ENCODE measurements around the gene HDHD3.
A peak's percentile ranks its signal among the peaks of the same experiment; 100 is the strongest.
"Not testable (repeated sequence)": the region's sequence is repeated elsewhere in the genome, so short reads cannot be mapped to it uniquely, and the experiment has no call there.

Gene HDHD3

DNA sequence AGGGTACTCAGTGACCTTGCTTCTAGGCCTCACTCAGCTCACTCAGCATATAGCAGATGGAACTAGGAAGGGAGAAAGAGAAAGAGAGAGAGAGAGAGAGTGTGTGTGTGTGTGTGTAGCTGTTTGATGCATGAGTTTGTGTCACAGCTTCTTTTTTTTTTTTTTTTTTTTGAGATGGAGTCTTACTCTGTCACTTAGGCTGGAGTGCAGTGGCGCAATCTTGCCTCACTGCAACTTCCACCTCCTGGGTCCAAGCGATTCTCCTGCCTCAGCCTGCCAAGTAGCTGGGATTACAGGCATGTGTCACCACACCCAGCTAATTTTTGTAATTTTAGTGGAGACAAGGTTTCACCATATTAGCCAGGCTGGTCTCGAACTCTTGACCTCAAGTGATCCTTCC is 11.1 kb downstream of the HDHD3 start:
- DNase-seq (ENCODE audit: low spot score) = not testable (repeated sequence)

DNA sequence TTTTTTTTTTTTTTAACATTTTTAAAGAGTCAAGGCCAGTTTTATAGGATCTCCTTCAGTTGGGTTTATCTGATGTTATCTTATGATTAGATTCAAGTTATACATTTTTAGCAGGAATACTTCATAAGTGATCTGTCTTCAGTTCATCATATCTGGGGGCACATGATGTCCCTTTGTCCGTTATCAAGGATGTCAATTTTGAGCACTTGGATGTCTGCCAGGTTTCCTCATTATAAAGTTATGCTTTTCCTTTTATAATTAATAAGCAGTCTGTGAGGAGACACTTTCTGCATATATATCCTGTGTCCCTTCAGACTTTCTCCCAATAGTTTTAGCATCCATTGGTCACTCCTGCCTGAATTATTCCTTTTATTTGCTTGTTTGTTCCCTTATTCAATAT is 11.8 kb downstream of the HDHD3 start:
- no peak for DNase-seq (ENCODE audit: low spot score)
- no peak for FAIRE-seq

More for the DNA sequence above, 11.1 kb downstream of the HDHD3 start:
- not testable (repeated sequence) for FAIRE-seq

DNA sequence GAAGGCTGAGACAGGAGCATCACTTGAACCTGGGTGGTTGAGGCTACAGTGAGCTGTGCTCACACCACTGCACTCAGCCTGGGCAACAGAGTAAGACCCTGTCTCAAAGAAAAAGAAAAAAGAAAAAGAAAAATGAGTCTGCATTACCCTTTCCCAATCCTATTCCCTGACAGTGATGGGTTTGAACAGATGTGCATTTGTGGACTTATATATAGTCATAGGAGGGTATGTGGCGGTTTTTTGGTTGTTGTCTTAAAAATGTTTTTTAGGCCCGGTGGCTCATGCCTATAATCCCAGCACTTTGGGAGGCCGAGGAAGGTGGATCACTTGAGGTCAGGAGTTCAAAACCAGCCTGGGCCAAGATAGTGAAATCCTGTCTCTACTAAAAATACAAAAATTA is 13.4 kb downstream of the HDHD3 start:
- no peak for DNase-seq (ENCODE audit: low spot score)
- no peak for FAIRE-seq

DNA sequence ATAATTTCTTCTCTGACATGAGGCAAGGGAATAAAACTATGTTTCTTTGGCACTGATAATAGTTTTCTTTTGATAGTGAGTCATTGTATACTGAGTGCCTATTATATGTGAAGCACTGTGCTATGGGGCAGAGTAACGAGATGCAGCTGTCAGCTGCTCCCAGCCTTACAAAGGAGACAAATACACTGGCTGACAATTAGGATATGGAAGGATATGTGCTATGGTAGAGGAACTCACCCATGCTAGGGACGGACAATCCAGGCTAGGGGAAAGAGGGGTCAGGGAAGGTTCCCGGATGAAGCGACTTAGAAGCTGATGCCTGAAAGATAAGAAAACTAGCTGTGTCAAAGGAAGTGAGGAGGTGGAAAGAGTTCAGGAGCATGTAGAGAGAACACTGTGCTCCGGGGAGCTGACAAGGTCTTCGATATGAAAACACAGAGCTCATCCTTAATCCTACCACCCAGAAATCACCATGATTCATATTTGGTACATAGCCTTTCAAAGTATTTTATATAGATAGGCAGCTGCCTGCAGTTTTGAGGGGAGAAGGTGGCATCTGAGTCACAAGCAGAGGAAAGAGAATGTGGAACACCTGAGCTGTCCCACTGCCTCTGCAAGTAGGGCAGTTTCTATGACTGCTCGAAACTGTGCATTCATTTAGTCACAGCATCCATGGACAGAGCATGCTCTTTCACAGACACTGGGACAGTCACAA is 15.3 kb downstream of the HDHD3 start:
- DNase-seq (ENCODE audit: low spot score) = no peak
- no peak for FAIRE-seq

DNA sequence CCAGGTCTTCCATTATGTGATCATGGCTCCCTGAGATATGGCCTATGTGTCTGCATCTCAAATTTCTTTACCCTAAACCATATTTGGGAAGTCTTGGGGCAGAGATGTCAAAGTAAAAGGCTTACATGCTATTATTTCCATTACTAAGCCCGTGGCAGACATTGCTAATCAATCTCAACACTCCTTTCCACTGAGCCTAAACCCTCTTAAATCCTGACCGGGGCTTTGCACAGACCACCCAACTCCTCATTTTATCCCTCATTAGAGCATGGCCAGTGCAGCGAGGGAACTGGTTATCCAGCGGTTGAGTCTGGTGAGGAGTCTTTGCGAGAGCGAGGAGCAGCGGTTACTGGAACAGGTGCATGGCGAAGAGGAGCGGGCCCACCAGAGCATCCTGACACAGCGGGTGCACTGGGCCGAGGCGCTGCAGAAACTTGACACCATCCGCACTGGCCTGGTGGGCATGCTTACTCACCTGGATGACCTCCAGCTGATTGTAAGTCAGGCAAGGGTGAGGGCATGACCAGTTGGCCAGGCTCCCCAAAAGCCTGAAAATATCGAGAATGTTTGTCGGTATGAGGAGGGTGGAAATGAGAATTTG is 16.4 kb downstream of the HDHD3 start:
- FAIRE-seq (no peak), DNase-seq (ENCODE audit: low spot score) (no peak)

DNA sequence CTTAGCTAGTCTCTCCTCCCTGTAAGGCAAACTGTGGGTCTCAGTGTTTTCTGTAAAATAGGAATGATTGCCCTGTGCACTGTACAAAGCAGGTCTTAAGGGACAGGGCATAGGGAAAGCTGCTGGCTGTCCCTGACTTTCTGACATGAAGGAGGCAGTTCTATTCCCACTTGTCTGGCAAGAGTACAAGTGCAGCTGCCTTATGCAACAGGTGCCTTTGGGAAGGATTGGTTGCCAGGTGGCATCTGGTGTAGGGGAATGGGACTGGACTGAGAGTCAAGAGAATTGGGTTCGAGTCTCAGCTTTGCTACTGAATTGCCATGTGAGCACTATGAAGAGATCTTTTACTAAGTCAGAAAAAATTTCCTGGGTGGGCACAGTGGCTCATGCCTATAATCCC is 17.4 kb downstream of the HDHD3 start:
- no peak for DNase-seq (ENCODE audit: low spot score)
- no peak for FAIRE-seq

DNA sequence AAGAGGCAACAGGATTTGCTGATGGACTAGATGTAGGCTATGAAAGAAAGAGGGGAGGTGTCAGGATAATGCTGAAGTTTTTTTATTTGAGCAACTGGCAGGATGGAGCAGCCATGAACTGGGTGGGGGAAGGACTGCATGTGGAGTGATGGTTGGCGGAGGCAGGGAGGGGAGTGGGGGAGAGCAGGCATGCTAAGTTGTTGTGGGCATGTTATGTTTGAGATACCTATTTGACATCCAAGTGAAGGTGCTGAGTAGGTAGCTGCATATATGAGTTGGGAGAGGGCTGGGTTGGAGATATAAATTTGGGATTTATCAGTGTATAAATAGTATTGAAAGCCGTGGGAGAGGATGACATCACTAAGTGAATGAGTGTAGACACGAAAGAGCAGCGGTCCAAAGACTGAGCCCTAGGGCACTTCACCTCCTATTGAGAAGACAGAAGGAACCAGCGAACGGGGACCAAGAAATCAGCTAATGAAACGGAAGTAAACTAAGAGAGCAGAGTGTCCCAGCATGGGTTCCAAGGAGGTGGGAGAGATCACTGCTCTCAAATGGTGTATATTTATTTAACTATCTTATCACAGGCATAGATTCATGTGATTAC is 20.0 kb downstream of the HDHD3 start:
- DNase-seq (ENCODE audit: low spot score) (no peak), FAIRE-seq (no peak)

DNA sequence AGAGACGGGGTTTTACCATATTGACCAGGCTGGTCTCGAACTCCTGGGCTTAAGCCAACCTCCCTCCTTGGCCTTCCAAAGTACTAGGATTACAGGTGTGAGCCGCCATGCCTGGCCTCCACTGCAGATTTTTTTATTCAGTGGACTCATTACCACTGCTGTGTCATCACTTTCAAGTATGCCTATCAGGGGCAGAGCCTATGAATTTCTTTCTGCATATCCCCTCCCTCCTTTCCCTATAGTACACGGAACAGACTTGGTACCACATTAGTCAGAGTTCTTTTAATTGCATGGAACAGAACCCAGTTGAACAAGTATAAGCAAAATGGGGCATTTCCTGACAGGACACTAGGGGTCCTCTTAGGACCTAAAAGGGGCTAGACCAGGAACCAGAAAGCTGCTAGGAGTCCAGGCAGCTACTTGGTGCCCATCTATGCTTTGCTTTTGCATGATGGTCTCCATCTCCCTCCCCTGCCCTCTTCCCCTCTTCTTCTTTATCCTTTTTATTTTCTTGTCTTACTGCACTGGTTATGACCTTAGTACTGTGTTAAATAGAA is 21.7 kb downstream of the HDHD3 start:
- FAIRE-seq (no peak), DNase-seq (ENCODE audit: low spot score) (no peak)

DNA sequence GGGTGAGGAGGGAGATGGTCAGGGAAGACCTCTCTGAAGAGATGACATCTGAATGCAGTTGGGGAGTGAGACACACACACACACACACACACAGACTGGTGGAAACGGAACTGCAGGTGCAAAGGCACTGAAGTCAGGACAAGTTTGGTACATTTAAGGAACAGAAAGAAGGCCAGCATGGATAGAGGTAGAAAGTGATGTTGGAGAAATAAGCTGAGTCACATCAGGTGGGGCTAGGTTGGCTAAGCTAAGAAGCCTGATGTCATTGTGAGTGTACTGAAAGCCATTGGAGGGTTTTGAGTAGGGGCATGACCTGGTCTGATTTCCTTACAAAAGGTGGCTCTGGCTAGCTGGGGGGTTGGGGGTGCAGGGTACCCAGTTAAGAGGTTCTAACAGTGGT is 24.4 kb downstream of the HDHD3 start:
- FAIRE-seq = no peak

DNA sequence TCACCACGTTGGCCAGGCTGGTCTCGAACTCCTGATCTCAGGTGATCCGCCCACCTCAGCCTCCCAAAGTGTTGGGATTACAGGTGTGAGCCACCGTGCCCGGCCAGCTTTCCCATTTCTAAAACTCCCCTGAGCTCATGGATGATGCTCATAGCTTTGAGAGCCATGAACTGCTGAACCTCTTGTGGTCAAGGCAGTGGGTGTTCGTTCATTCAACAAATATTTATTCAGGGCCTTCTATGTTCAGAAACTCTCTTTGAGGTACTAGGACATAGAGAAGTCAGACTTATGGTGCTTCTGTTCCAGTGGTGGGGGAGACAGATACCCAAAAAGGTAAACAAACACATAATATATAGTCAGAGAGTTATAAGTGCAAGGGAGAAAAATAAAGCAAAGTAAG is 24.8 kb downstream of the HDHD3 start:
- FAIRE-seq (no peak), DNase-seq (ENCODE audit: low spot score) (no peak)

More for the DNA sequence above, 24.4 kb downstream of the HDHD3 start:
- no peak for DNase-seq (ENCODE audit: low spot score)

DNA sequence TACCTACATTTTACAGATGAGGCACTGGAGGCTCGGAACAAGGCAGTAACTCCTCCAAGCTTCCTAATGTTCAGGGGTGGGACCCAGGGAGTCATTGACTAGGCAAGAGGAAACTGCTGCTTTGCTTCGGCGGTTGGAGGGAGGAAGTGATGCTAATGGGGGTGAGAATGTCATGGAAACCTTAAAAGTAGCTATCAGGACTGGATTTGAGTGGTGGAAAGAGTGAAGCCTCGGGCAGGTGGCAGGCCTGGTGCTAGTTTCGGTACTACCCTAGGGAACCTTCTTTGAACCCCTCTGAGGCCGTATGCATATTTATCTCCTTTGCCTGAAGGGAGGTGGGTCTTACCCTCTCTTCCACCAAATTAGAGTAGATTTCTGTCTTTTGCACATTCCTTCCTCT is 25.8 kb downstream of the HDHD3 start:
- no peak for DNase-seq (ENCODE audit: low spot score)
- no peak for FAIRE-seq

DNA sequence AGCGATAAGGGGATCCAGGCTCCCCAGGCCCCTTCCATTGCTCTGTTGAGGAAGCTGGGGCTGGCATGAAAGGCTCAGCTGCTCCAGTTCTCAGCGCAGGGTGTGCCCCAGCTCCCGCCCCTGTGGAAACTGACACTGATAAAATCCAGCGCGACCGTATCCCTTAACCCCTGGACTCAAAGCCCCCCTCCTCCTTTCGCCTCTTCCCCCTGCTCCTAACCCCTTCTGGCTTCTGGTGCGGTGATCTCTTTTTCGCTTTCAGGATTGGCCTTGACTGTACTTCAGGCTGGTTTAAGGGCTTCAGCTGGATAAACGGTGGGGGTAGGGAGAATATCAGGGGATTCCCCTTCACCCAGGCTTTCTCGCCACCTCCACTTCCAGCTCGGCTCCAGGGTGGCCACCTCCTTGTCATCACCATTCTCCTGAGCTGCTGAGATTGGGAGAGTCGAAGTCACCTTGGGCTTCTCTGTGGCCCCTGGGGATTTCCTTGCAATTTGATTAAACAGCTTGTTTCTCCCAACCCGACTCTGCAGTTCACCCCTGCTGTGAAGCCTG is 26.6 kb downstream of the HDHD3 start:
- no peak for DNase-seq (ENCODE audit: low spot score)
- no peak for FAIRE-seq

DNA sequence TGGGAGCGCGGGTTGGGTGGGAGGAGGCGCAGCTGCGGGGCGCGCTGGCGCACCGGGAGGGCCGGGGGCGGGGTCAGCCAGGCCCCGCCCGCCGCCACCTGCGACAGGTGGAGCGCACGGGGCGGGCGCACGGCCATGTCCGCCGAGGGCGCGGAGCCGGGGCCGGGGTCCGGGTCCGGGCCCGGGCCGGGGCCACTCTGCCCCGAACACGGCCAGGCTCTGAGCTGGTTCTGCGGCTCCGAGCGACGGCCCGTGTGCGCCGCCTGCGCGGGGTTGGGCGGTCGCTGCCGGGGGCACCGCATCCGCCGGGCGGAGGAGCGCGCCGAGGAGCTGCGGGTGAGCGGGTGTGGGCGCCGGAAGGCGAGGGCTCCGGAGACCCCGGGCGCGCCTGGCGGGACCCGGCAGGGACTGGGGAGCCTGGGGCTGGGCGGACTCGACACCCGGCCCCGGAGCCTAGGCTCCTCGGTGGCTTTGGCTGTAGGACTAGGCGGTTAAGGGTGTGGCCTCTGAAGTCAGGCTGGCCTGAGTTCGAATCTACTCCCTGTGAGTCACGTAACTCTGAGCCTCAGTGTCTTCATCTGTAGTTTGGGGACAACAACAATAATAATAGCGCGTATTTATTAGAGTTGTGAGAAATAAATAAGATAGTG is 27.2 kb downstream of the HDHD3 start, which contains the start of gene BSPRY:
Gene BSPRY, plus strand, starts transcription at position 97 of the 650 bp plus-strand sequence. Its CDS starts 39 bp downstream, at position 136.
- no peak for DNase-seq (ENCODE audit: low spot score)
- no peak for FAIRE-seq

DNA sequence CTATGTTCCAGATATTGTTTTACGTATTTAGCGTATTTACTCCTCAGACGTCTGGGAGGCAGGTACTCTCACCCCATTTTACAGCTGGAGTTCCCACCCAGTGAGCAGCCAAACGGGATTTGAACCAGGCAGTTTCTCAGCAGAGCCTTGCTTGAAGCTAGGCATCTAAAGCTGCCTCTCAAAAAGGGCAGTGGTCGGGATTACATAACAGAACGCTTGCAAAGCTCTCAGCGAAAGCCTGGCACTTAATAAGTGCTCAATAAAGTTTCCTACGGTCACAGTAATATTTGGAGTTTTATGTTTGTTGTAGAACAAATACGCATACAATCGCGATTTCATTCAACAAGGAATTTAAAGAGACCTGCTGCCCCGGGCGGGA is 27.7 kb downstream of the HDHD3 start:
- no peak for DNase-seq (ENCODE audit: low spot score)

DNA sequence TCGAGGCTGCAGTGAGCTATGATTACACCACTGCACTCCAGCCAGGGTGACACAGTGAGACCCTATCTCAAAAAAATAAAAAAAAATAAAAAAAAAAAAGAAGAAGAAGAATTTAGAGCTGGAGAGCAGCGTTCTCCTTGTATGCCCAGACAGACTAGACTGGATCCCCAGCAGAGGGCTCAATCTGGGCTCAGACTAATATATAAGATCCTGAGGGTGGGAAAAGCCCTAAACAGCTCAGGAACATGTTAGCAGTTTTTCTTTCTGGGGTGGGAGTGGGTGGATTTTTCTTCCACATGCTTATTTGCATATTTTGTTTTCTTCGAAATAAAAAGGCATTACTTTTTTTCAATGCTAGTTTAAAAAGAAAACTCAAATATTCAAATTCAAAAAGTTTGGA is 28.3 kb downstream of the HDHD3 start:
- FAIRE-seq (no peak), DNase-seq (ENCODE audit: low spot score) (no peak)

More for the DNA sequence above, 27.7 kb downstream of the HDHD3 start:
- FAIRE-seq = no peak

DNA sequence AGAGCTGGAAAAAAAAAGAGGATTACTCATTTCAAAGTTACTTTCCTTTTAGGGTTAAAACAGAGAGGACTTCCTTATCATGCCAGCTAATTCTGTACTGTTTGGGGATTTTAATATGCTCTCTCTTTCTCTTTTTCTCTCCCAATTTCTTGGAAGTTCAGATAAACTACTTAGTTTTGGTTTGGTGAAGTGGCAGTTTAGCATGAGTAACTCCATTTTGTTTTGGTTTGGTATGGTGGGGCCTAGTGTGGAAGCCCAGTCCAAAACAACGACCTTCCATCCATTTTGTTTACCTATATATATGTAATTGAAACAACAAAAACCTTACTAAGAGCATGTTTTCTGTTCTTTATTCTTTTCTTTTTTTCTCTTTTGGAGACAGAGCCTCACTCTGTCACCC is 31.1 kb downstream of the HDHD3 start:
- FAIRE-seq = no peak
- DNase-seq (ENCODE audit: low spot score) = no peak

DNA sequence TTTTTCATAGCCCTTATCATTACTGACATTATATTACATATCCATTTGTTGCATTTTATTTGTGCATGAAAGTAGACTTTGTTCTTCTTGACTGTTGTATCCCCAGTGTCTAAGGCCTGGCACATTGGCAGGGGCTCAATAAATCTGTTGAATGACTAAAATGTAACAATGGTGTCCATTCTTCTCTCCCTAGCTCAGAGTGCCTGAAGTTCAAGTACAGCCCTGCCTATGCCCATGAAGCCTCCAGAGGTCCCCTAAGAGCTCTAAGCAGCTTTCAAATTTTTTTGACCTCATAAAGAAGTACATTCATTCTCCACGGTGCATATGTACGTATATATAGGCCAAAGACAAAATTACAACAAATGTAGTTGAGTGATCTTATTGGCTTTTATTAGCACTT is 31.6 kb downstream of the HDHD3 start:
- FAIRE-seq (no peak), DNase-seq (ENCODE audit: low spot score) (no peak)

DNA sequence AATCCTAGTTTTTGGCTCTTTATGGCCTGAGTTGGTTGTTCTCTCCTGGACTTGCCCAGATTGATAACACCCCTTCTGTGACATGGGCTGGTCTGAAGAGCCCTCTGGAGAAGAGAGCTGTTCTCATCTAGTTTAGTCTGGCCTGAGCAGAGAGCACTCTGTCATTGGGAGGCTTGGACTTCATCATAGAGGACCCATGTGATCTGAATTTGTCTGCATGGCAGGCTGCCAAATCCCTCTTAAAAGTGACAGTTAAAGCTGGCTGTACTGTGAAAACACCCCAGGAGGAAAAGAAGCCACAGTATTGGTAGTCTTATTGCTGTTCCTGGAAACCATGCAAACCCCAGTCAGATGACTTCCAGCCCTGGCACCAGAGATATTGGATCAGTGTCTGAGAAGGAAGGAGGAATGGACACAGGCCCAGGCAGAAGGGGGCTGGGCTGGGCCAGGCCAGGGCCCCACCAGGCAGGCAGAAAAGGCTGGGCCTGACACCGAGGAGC is 33.0 kb downstream of the HDHD3 start:
- no peak for FAIRE-seq
- DNase-seq (ENCODE audit: low spot score) = no peak

DNA sequence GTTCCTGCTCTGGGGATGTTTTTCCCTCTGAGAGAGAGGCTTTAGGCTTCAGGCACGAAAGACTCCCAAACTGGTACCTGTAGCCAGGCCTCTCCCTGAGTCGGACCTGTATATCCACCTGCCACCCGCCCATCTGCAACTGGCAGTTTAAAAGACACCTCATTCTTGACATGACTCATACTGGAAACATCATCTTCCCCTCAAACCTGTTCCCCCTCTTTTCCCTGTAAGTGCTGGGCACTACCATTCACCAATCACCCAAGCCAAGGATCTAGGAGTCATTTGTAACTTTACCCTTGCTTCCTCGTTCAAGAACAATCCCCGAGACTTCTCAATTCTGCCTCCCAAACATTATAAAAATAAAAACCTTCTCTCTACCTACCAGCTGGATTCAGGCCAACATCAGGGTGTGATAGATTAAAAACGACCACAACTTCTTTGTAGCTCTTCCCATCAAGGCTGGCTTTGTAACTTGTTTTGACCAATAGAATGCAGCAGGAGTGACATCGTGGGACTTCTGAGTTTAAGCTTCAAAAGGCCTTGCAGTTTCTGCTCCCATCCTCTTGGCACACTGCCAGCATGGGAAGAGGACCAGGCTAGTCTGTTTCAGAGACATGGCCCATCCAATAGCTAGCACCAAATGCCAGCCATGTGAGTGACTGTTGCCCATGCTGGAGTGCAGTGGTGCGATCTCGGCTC is 34.9 kb downstream of the HDHD3 start:
- FAIRE-seq (no peak), DNase-seq (ENCODE audit: low spot score) (no peak)

DNA sequence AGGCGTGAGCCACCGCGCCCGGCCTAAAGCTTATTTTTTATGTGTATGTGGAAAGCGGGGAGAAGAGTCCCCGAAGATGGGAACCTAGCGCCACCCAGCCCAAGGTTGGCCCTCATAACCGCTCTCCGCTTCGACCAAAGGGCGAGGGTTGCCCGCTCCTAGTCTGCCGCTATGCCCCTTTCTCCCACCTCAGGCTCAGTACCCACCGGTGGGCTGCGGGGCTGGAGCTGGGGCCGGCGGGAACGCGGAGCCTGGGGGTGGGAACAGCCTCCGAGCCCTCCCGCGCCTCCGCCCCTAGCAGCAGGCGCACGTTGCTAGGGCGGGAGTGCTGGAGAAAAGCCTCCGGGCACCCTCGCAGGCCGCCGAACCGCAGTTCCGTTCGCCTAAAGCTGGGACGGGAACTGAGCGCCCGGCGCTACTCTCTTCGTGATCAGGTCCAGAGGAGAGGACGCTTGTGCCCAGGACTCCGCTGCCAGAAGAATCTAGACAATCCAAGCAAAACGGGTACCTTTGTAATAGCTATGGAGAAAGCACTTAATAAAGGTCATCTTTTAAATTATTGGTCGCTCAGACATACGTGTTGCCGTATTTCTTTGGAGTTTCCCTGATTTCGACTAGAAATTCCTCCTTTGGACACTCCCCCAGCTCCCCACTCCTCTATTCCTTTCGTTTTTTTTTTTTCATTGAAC is 36.6 kb downstream of the HDHD3 start, which contains the start of gene WDR31:
Gene WDR31, minus strand, starts transcription at position 265 of the 689 bp plus-strand sequence. CDS start 8,253 bp downstream, outside the sequence.
- no peak for FAIRE-seq

More for the DNA sequence above, 36.6 kb downstream of the HDHD3 start, which contains the start of gene WDR31:
- peak; percentile 73 for DNase-seq (ENCODE audit: low spot score)

Data from RCC 7860 (cell line).